K562 (cell line): ENCODE measurements around the gene APEX2. TPM values are rescaled to one million over a fixed set of nuclear protein-coding genes. Genes with fewer than 3 reads are reported as not detected.

Experiments
- CLOCK ChIP-seq: fragments of 250-450 bp; sonication (Bioruptor Pico); IDR thresholded peaks from 2 replicates; pipeline ENCODE4 v1.4.0; 2020; ENCODE audit warnings: mild to moderate bottlenecking, moderate library complexity, borderline replicate concordance
- CREB1 ChIP-seq, 2 experiments: sonication (generic) in 1 of 2; formaldehyde crosslinking in 1 of 2; IDR thresholded peaks; 2 replicates each; pipeline versions ENCODE4 v1.6.1 to v1.8.0; 2012 to 2022; ENCODE audit warnings: inconsistent platforms in 1 of 2, mild to moderate bottlenecking in 1 of 2, missing genetic modification reagents in 1 of 2, moderate library complexity in 1 of 2
- EZH2 ChIP-seq: IDR thresholded peaks from 2 replicates; pipeline ENCODE4 v1.6.1; 2012; ENCODE audit warnings: low read depth, mild to moderate bottlenecking, inconsistent platforms, low read length, borderline replicate concordance
- FOXJ2 ChIP-seq: fragments of 200-800 bp; sonication (Bioruptor generic); IDR thresholded peaks from 2 replicates; pipeline ENCODE4 v1.6.1; 2016; ENCODE audit warnings: missing genetic modification characterization, missing compliant biosample characterization
- GABPB2 ChIP-seq: fragments of 250-450 bp; sonication (Bioruptor Pico); conservative IDR thresholded peaks from 2 replicates; pipeline ENCODE4 v1.5.1; 2021; ENCODE audit warnings: mild to moderate bottlenecking
- GATAD2A ChIP-seq: fragments of 450-650 bp; IDR thresholded peaks from 2 replicates; pipeline ENCODE4 v1.6.1; 2017
- MBD2 ChIP-seq: sonication (generic); IDR thresholded peaks from 2 replicates; pipeline ENCODE4 v1.6.1; 2016; ENCODE audit warnings: low read depth, borderline replicate concordance
- MCM7 ChIP-seq, 2 experiments: fragments of 450-650 bp; IDR thresholded peaks; 2 replicates each; pipeline ENCODE4 v1.6.1; 2016 to 2018
- NFIX ChIP-seq: fragments of 250-450 bp; sonication (Bioruptor Pico); IDR thresholded peaks from 2 replicates; pipeline ENCODE4 v1.4.0; 2020; ENCODE audit warnings: low read depth, mild to moderate bottlenecking, moderate library complexity
- OTX1 ChIP-seq: fragments of 450-650 bp; formaldehyde crosslinking; IDR thresholded peaks from 2 replicates; pipeline ENCODE4 v1.4.0; 2022; ENCODE audit warnings: mild to moderate bottlenecking
- RFX7 ChIP-seq: fragments of 250-450 bp; sonication (Bioruptor Pico); IDR thresholded peaks from 2 replicates; pipeline ENCODE4 v1.5.1; 2021; ENCODE audit warnings: mild to moderate bottlenecking
- SREBF1 ChIP-seq: fragments of 150-350 bp; IDR thresholded peaks from 2 replicates; pipeline ENCODE4 v1.6.1; 2014; ENCODE audit warnings: antibody characterized with exemption, low read depth, low read length, borderline replicate concordance
- SRSF7 ChIP-seq: fragments of 200-400 bp; formaldehyde crosslinking; optimal IDR thresholded peaks from 2 replicates; pipeline ENCODE3; 2017; ENCODE audit warnings: mild to moderate bottlenecking, low read depth, low read length
- STAT5A ChIP-seq: IDR thresholded peaks from 2 replicates; pipeline ENCODE4 v1.6.1; 2012; ENCODE audit warnings: low read length, inconsistent platforms, borderline replicate concordance
- TAF7 ChIP-seq: fragments of 450-650 bp; IDR thresholded peaks from 2 replicates; pipeline ENCODE4 v1.6.1; 2016; ENCODE audit warnings: missing genetic modification characterization, missing compliant biosample characterization
- TCF7 ChIP-seq: sonication (generic); IDR thresholded peaks from 2 replicates; pipeline ENCODE4 v1.6.1; 2016; ENCODE audit warnings: antibody characterized with exemption, borderline replicate concordance
- ZKSCAN8 ChIP-seq: fragments of 200-800 bp; sonication (Bioruptor generic); IDR thresholded peaks from 2 replicates; pipeline ENCODE4 v1.6.1; 2016; ENCODE audit warnings: missing genetic modification characterization, missing compliant biosample characterization
- ZNF561 ChIP-seq: fragments of 450-650 bp; formaldehyde crosslinking; conservative IDR thresholded peaks from 2 replicates; pipeline ENCODE4 v1.4.0; 2020; ENCODE audit warnings: mild to moderate bottlenecking, moderate library complexity
- ZNF583 ChIP-seq: fragments of 250-450 bp; sonication (Bioruptor Pico); IDR thresholded peaks from 2 replicates; pipeline ENCODE4 v1.4.0; 2020
- polyA plus RNA-seq, 8 experiments: library from polyadenylated mRNA; depleted of rRNA in 4 of 8; stranded (reverse) in 5 of 8; unstranded in 3 of 8; fragments of >200 nt; fragmentation: Nextera tagmentation in 2 of 8; fragmentation: Illumina TruSeq in 1 of 8; extraction: Ambion mirVana in 2 of 8; extraction: Trizol in 1 of 8; gene quantifications; 2 replicates each; pipeline versions ENCODE4 v1.2.1 to v1.2.3, GENCODE V29; 2011 to 2014; ENCODE audit warnings: inconsistent platforms in 1 of 8, missing spikeins in 1 of 8
- total RNA-seq, 7 experiments: library from RNA; depleted of rRNA in 6 of 7; stranded (reverse); fragments of >200 nt in 6 of 7; fragmentation: Illumina TruSeq in 2 of 7; extraction: Trizol in 2 of 7; gene quantifications; 2 replicates each; pipeline versions ENCODE4 v1.2.1 to v1.2.3, GENCODE V29; 2011 to 2021; ENCODE audit warnings: low replicate concordance in 1 of 7

Gene APEX2
- total and polyA plus RNA-seq, 9 of the 15 experiments (the other 6 are each of a cell fraction or from before 2014, with no cell fraction given), result 9.4 to 34.2 (median 25.9) TPM

- TF ChIP-seq STAT5A, result peak; percentile 94
- no peak for TF ChIP-seq GABPB2 (CRISPR knock-in tag)
- TF ChIP-seq MBD2, result no peak; the same call in 1 of the 2 replicates
- peak; percentile 83 for TF ChIP-seq ZKSCAN8 (CRISPR knock-in tag)
- no peak for TF ChIP-seq EZH2
- no peak for TF ChIP-seq SREBF1
- TF ChIP-seq TCF7, result peak; percentile 86; the same call in 1 of the 2 replicates
- no peak for TF ChIP-seq SRSF7
- no peak for TF ChIP-seq RFX7 (CRISPR knock-in tag)
- TF ChIP-seq TAF7 (tag), result no peak
- no peak for TF ChIP-seq CLOCK (CRISPR knock-in tag)
- no peak for TF ChIP-seq ZNF583 (CRISPR knock-in tag)
- TF ChIP-seq OTX1 (CRISPR knock-in tag), result no peak
- no peak for TF ChIP-seq MCM7 (IDR thresholded peaks at IDR 0.05)
- TF ChIP-seq NFIX (CRISPR knock-in tag), result no peak
- TF ChIP-seq FOXJ2 (tag), result peak; percentile 91
- TF ChIP-seq CREB1 (IDR thresholded peaks at IDR 0.05), result peak; percentile 53; the same call in 1 of the 2 replicates
- TF ChIP-seq CREB1 (CRISPR knock-in tag; IDR thresholded peaks at IDR 0.05), result no peak
- TF ChIP-seq ZNF561, result no peak
- peak; percentile 87; the same call in 1 of the 2 replicates for TF ChIP-seq GATAD2A
These were observed 14.7 kb downstream of the APEX2 start (continued) for GRCh38 chrX:55014897-55015299.
